SK-N-SH (cell line): Measurements from ENCODE around the gene SFR1. TPM values are rescaled to one million over a fixed set of nuclear protein-coding genes. Genes with fewer than 3 reads are reported as not detected.

ENCODE experiments used
- CTCF ChIA-PET: fragments of 300-600, 350-600 bp; formaldehyde crosslinking; extraction: SDS; loops from one replicate; lab custom pipeline; 2021; lab: Yijun Ruan, JAX
- POLR2A ChIA-PET: fragments of 350-600 bp; sonication (Branson Sonifier 250); formaldehyde crosslinking; extraction: SDS; loops from one replicate; lab custom pipeline; 2020; ENCODE audit warnings: antibody characterized with exemption, inconsistent platforms; lab: Yijun Ruan, JAX
- DNase-seq: peaks from one replicate; pipeline ENCODE4 v3.0.0; 2012
- H2AFZ ChIP-seq: fragments of 200-600 bp; sonication (generic); 2 replicates; pipeline ENCODE4 v1.8.1; 2016; ENCODE audit warnings: antibody characterized with exemption, mild to moderate bottlenecking, low read depth
- H3F3A ChIP-seq: fragments of 200-600 bp; sonication (generic); replicated peaks from 2 replicates; pipeline ENCODE3; 2016; ENCODE audit warnings: antibody characterized with exemption, mild to moderate bottlenecking; ENCODE audit not compliant: insufficient read depth
- H3K27ac ChIP-seq, 2 experiments: fragments of 200-500 bp in 1 of 2; fragments of 200-600 bp in 1 of 2; sonication (Bioruptor generic) in 1 of 2; sonication (generic), shearing (Covaris generic) in 1 of 2; 2 replicates each; pipeline versions ENCODE4 v1.5.1 to v1.6.1; 2014 to 2016; ENCODE audit warnings: low read depth in 2 of 2, inconsistent platforms in 1 of 2, low read length in 1 of 2, mild to moderate bottlenecking in 1 of 2, mixed read lengths in 1 of 2
- H3K27me3 ChIP-seq: fragments of 200-600 bp; sonication (generic), shearing (Covaris generic); 2 replicates; pipeline ENCODE4 v1.6.1; 2016; ENCODE audit warnings: mixed run types; ENCODE audit not compliant: insufficient read depth
- H3K36me3 ChIP-seq, 2 experiments: fragments of 200-500 bp in 1 of 2; fragments of 200-600 bp in 1 of 2; sonication (Bioruptor generic) in 1 of 2; sonication (generic) in 1 of 2; replicated peaks in 1 of 2; 2 replicates each; pipeline versions ENCODE3 to v1.5.1; 2014 to 2016; ENCODE audit warnings: low read length in 1 of 2, mild to moderate bottlenecking in 1 of 2; ENCODE audit not compliant: insufficient read depth in 2 of 2, control insufficient read depth in 1 of 2
- H3K4me1 ChIP-seq, 2 experiments: fragments of 200-500 bp in 1 of 2; fragments of 200-600 bp in 1 of 2; sonication (Bioruptor generic) in 1 of 2; sonication (generic), shearing (Covaris generic) in 1 of 2; 2 replicates each; pipeline versions ENCODE4 v1.5.1 to v1.6.1; 2014 to 2016; ENCODE audit warnings: low read depth in 1 of 2, low read length in 1 of 2, mixed run types in 1 of 2; ENCODE audit not compliant: insufficient read depth in 2 of 2, control insufficient read depth in 1 of 2
- H3K4me2 ChIP-seq: fragments of 200-600 bp; sonication (generic), shearing (Covaris generic); 2 replicates; pipeline ENCODE4 v1.6.1; 2017; ENCODE audit warnings: mixed run types
- H3K4me3 ChIP-seq, 2 experiments: fragments of 200-500 bp in 1 of 2; fragments of 200-600 bp in 1 of 2; sonication (Bioruptor generic) in 1 of 2; sonication (generic), shearing (Covaris generic) in 1 of 2; 2 replicates each; pipeline versions ENCODE4 v1.5.1 to v1.8.1; 2014 to 2016; ENCODE audit warnings: low read depth in 2 of 2, inconsistent platforms in 1 of 2, low read length in 1 of 2, mild to moderate bottlenecking in 1 of 2, mixed read lengths in 1 of 2, moderate library complexity in 1 of 2
- H3K79me2 ChIP-seq: fragments of 200-600 bp; sonication (generic); 2 replicates; pipeline ENCODE4 v1.8.1; 2017; ENCODE audit warnings: mild to moderate bottlenecking; ENCODE audit not compliant: insufficient read depth
- H3K9ac ChIP-seq: fragments of 200-600 bp; sonication (generic); 2 replicates; pipeline ENCODE4 v1.6.1; 2017; ENCODE audit warnings: mixed run types
- H3K9me2 ChIP-seq: fragments of 200-600 bp; sonication (generic); 2 replicates; pipeline ENCODE4 v1.6.1; 2017; ENCODE audit warnings: mixed run types
- H3K9me3 ChIP-seq: fragments of 200-600 bp; sonication (generic); 2 replicates; pipeline ENCODE4 v1.6.1; 2017; ENCODE audit warnings: mixed run types, mild to moderate bottlenecking, moderate library complexity
- H4K20me1 ChIP-seq: fragments of 200-600 bp; sonication (generic); 2 replicates; pipeline ENCODE4 v1.6.1; 2017; ENCODE audit warnings: mild to moderate bottlenecking, mixed run types; ENCODE audit not compliant: insufficient read depth
- EP300 ChIP-seq, 2 experiments: IDR thresholded peaks; 2 replicates each; pipeline versions ENCODE4 v1.4.0 to v1.6.1; 2012; ENCODE audit warnings: borderline replicate concordance in 1 of 2, low read depth in 1 of 2, low read length in 1 of 2
- FOSL2 ChIP-seq: IDR thresholded peaks from 2 replicates; pipeline ENCODE4 v1.4.0; 2012; ENCODE audit warnings: low read depth, mild to moderate bottlenecking, moderate library complexity, borderline replicate concordance
- IRF3 ChIP-seq: fragments of 150-350 bp; IDR thresholded peaks from 2 replicates; pipeline ENCODE4 v1.6.1; 2016; ENCODE audit warnings: mild to moderate bottlenecking, low read depth, low read length
- NFIC ChIP-seq: IDR thresholded peaks from 2 replicates; pipeline ENCODE4 v1.4.0; 2012; ENCODE audit warnings: borderline replicate concordance
- NRF1 ChIP-seq: IDR thresholded peaks from 2 replicates; pipeline ENCODE4 v1.6.1; 2012; ENCODE audit warnings: low read depth, mild to moderate bottlenecking, low read length
- RFX5 ChIP-seq: IDR thresholded peaks from 2 replicates; pipeline ENCODE4 v1.6.1; 2012; ENCODE audit warnings: mild to moderate bottlenecking, improper control_type of control experiment, low read length
- TEAD4 ChIP-seq: IDR thresholded peaks from 2 replicates; pipeline ENCODE4 v1.4.0; 2012; ENCODE audit warnings: mild to moderate bottlenecking, borderline replicate concordance; ENCODE audit not compliant: insufficient read depth
- USF1 ChIP-seq: IDR thresholded peaks from 2 replicates; pipeline ENCODE4 v1.4.0; 2012; ENCODE audit warnings: low read depth, borderline replicate concordance
- WGBS: methylation state at CpG from one replicate; pipeline ENCODE4 v1.1.6; 2017; ENCODE audit warnings: low lambda C conversion rate; 5-methylcytosine and 5-hydroxymethylcytosine counted together
- polyA plus RNA-seq, 3 experiments: library from polyadenylated mRNA; depleted of rRNA; stranded (reverse); fragments of >200 nt; gene quantifications; 2 replicates each; pipeline ENCODE4 v1.2.3, GENCODE V29; 2012
- TF ChIP-seq, protein P1 (sequence below): IDR thresholded peaks from 2 replicates; pipeline ENCODE4 v1.6.1; 2012; ENCODE audit warnings: mild to moderate bottlenecking, low read depth, low read length, moderate library complexity
- TF ChIP-seq, protein P2 (sequence below): fragments of 150-350 bp; IDR thresholded peaks from 2 replicates; pipeline ENCODE4 v1.6.1; 2017; ENCODE audit warnings: antibody characterized with exemption, low read length, low read depth, borderline replicate concordance

SFR1 gene
- polyA plus RNA-seq, 1 of the 3 experiments (the other 2 are of a cell fraction), result 1.5 TPM

DNA sequence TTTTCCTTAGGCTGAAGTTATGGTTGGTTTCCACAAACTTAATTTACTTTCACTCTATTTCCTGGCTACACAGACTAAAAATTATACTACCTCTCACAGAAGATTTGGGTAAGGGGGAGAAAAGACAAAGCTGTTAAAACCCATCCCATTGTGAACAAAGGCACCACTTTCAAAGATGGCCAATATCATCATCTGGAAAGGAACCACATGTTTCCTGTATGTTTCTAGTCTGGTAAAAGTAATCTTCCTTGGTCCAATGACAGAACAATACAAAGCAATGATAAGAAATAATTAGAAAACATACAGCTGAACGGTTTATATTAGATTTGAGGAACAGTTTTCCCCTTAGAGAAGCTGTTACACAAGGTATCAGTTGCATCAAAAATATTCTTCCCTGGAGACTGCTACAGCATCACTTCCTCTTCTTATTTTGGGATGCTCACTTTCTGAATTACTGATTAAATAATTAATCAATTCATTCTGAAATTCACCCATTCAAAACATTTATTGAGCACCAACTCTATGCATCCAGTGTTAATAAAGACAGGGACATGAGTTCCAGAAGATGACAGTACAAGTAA, 8.5 kb upstream of the SFR1 start (continued):
- TF ChIP-seq NFIC (no peak), USF1 (no peak), NRF1 (no peak)
- TF ChIP-seq, protein P1, sequence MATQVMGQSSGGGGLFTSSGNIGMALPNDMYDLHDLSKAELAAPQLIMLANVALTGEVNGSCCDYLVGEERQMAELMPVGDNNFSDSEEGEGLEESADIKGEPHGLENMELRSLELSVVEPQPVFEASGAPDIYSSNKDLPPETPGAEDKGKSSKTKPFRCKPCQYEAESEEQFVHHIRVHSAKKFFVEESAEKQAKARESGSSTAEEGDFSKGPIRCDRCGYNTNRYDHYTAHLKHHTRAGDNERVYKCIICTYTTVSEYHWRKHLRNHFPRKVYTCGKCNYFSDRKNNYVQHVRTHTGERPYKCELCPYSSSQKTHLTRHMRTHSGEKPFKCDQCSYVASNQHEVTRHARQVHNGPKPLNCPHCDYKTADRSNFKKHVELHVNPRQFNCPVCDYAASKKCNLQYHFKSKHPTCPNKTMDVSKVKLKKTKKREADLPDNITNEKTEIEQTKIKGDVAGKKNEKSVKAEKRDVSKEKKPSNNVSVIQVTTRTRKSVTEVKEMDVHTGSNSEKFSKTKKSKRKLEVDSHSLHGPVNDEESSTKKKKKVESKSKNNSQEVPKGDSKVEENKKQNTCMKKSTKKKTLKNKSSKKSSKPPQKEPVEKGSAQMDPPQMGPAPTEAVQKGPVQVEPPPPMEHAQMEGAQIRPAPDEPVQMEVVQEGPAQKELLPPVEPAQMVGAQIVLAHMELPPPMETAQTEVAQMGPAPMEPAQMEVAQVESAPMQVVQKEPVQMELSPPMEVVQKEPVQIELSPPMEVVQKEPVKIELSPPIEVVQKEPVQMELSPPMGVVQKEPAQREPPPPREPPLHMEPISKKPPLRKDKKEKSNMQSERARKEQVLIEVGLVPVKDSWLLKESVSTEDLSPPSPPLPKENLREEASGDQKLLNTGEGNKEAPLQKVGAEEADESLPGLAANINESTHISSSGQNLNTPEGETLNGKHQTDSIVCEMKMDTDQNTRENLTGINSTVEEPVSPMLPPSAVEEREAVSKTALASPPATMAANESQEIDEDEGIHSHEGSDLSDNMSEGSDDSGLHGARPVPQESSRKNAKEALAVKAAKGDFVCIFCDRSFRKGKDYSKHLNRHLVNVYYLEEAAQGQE, result no peak
- TF ChIP-seq, all 33 proteins: peak for 0

GRCh38 chr10:104117839-104118323, 4.1 kb upstream of the SFR1 start:
- no peak overlapping the region for H2AFZ ChIP-seq
- no peaks in the 10 kb centered on the region for H3K27me3 ChIP-seq
- peaks cover 0 to 11% of the 10 kb centered on the region in 2 experiments; a peak in 3 of 4 replicates for H3K4me1 ChIP-seq
- H3K4me3 ChIP-seq, result no peak overlapping the region
- no peak for DNase-seq
- TF ChIP-seq TEAD4 (no peak), RFX5 (no peak), EP300 (IDR thresholded peaks at IDR 0.05; ENCODE audit: borderline replicate concordance in 1 of 2, low read depth in 1 of 2, low read length in 1 of 2) (no peak), IRF3 (no peak), NFIC (peak; percentile 27; the same call in 1 of the 2 replicates), FOSL2 (no peak)
- TF ChIP-seq, protein P2, sequence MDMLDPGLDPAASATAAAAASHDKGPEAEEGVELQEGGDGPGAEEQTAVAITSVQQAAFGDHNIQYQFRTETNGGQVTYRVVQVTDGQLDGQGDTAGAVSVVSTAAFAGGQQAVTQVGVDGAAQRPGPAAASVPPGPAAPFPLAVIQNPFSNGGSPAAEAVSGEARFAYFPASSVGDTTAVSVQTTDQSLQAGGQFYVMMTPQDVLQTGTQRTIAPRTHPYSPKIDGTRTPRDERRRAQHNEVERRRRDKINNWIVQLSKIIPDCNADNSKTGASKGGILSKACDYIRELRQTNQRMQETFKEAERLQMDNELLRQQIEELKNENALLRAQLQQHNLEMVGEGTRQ, result no peak
- H3K79me2 ChIP-seq, result no peaks in the 10 kb centered on the region
- H4K20me1 ChIP-seq, result no peaks in the 10 kb centered on the region
- H3K4me2 ChIP-seq, result no peak overlapping the region
- no peak overlapping the region for H3K9ac ChIP-seq
- no peaks in the 10 kb centered on the region for H3K9me2 ChIP-seq
- ChIA-PET POLR2A (no interaction called here), CTCF (no interaction called here)
- WGBS, result 80% methylated on average over 4 of the region's 4 CpGs
- peaks cover 12% of the 10 kb centered on the region for H3F3A ChIP-seq
- H3K27ac ChIP-seq, result no peak overlapping the region
- H3K9me3 ChIP-seq, result no peaks in the 10 kb centered on the region
- no peaks in the 10 kb centered on the region for H3K36me3 ChIP-seq
